AG09309 (cell line): ENCODE data around the gene TLX3.

Experiments used
- DNase-seq: peaks from one replicate; pipeline ENCODE4 v3.0.0-alpha.2; 2010; ENCODE audit warnings: low read depth
- H3K4me3 ChIP-seq: 2 replicates; pipeline ENCODE4 v1.5.1; 2011; ENCODE audit warnings: mild to moderate bottlenecking, low read depth, low read length, moderate library complexity; ENCODE audit not compliant: control insufficient read depth
- TF ChIP-seq, protein P1 (sequence below): IDR thresholded peaks from 2 replicates; pipeline ENCODE4 v1.5.1; 2011; ENCODE audit warnings: mild to moderate bottlenecking, low read depth, low read length, inconsistent platforms; ENCODE audit not compliant: insufficient read depth, control insufficient read depth; ENCODE audit errors: missing control alignments

The TLX3 gene

DNA sequence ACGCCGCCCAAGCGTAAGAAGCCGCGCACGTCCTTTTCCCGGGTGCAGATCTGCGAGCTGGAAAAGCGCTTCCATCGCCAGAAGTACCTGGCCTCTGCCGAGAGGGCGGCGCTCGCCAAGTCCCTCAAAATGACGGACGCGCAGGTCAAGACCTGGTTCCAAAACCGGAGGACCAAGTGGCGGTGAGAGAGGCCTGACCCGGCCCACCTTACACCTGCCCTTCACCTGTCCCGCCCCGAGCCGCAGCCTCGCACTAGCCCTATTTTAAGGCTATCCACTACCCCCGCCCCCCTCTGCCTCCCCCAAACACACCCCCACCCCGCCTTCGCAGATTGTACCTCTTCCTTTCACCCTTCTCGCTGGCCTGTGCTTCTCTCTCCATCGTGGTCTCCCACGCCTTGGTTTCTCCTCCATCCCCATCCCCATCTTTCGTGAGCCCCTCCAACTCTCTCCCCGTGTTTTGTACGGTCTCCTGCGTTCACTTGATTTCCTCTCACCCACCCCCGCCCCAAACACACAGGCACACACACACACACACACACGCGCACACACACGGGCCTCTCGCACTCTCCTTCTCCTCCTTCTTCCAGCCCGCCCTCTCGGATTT is 1.3 kb downstream of the TLX3 start:
- DNase-seq: no peak
- TF ChIP-seq, protein P1, sequence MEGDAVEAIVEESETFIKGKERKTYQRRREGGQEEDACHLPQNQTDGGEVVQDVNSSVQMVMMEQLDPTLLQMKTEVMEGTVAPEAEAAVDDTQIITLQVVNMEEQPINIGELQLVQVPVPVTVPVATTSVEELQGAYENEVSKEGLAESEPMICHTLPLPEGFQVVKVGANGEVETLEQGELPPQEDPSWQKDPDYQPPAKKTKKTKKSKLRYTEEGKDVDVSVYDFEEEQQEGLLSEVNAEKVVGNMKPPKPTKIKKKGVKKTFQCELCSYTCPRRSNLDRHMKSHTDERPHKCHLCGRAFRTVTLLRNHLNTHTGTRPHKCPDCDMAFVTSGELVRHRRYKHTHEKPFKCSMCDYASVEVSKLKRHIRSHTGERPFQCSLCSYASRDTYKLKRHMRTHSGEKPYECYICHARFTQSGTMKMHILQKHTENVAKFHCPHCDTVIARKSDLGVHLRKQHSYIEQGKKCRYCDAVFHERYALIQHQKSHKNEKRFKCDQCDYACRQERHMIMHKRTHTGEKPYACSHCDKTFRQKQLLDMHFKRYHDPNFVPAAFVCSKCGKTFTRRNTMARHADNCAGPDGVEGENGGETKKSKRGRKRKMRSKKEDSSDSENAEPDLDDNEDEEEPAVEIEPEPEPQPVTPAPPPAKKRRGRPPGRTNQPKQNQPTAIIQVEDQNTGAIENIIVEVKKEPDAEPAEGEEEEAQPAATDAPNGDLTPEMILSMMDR: no peak
- H3K4me3 ChIP-seq: no peak overlapping the region

DNA sequence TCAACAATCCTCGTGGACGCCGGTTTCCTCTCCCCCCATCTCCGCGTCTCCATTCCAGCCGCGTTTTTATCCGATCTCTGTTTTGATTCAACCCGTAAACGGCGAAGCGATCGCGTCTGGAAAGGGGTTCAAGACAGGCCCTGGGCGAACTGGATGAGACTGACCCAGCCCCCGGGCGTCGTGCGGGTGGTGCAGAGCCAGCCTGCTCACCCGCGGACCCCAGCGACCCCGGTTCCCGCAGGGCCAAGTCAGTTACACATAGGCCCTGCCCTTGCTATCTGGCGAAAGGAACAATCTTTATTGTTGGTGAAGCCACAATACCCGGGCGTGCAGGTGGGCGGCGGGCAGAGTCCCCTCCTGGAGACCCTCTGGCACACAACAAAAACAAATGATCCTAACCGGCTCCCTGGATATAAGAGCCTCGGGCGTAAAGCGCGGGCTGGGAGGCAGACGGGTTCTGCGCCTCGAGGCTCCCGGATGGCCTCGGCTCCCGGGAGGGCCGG is 1.8 kb downstream of the TLX3 start:
- no peak for DNase-seq
- no peak overlapping the region for H3K4me3 ChIP-seq
- TF ChIP-seq, protein P1: no peak

DNA sequence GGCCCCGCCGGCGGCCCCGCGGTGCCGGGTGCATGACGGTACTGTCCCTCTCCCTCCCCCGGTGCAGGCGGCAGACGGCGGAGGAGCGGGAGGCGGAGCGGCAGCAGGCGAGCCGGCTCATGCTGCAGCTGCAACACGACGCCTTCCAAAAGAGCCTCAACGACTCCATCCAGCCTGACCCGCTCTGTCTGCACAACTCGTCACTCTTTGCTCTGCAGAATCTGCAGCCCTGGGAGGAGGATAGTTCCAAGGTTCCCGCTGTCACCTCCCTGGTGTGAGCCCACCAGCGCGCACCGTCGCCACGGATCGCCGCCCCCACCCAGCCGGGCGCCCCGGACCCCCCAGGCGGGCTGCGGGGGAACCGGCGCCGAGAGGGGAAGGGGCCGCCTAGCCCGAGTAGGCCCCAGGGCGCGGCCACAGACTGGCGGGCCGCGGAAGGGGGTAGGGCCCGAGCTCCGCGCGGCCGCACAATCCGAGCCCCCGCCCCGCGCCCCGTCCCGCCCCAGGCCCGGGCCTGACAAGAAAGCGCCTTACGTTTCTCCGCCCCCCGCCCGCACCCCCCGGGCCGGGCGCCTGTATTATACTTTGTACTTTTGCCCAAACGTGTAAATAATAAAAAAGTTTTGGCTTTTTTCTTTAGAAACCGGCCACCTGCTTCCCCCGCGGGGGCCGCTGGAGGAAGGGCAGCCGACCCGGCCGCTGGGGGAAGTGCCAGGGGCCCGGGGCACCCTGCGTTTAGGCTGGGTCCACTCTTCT is 2.5 kb downstream of the TLX3 start:
- no peak for DNase-seq
- TF ChIP-seq, protein P1: no peak
- no peak overlapping the region for H3K4me3 ChIP-seq

DNA sequence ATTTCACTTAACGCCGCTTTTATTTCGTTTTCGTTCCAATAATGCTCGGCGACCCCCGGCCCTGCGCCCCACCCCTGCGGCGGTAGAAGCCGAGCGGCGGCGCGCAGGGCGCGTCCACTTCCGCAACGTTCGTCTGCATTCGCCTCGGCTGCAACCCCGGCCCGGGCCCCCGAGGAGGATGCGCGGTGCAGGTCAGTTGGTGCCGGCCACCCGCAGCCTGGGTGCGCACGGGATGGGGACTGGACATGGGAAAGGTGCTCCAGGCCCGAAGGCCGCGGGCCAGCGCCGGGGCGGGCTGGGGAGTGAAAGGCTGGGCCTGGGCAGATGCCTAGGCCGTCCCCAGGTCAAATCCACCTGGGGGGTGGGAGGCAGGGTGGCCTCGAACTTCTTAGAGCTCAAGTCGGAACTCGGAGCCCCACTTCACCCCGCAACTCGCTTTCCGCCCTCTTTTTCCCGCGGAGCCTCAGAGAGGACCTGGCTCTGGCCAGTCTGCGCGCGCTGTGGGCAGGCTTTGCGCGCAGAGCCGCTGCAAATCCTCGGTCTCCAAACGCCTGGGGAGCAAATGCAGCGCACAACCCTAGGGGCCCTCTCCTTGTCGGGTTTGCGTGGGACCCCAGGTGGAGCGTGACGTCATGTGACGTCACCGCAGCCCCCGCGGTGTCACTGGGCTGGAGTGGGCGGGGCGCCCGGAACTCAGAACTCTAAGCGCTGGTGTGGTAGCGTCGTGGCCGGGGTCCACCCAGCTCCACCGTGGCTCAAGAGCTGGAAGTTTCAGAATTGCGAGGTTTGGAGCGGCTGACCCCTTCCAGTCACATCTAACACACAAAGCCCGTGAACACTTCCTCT is 3.3 kb downstream of the TLX3 start:
- no peak for DNase-seq
- TF ChIP-seq, protein P1: no peak
- no peak overlapping the region for H3K4me3 ChIP-seq

DNA sequence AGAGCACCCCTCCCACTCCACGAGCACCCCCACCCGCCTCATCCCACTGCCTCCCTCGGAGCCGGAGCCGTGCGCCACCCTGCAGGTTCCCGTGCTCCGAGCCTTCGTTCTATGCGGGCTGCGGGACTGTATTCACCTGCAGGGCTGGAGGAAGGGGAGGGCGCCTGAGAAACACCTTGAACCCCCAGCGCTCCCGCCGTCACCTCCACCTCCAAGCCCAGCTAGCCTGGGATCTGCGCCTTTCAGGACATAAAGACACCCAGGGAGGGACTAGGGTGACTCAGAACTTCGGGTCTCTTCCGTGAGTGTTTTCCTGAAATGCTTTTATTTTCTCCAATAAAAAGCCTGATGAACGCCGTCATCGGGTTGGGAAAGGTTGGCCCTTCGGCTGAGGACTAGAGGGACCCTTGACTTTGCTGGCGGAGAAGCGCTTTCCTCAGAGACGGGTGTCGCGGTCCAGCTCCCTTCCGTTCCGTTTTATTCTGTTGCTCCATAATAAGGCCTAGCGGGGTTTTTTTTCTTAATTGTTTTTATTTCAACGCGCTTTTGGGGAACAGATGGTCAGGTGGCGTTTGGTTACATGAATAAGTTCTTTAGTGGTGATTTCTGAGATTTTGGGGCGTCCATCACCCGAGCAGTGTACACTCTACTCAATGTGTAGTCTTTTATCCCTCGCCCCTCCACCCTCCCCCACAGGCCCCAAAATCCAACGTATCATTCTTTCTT is 4.6 kb downstream of the TLX3 start:
- H3K4me3 ChIP-seq: no peak overlapping the region
- DNase-seq: no peak
- TF ChIP-seq, protein P1: no peak
